ENCODE data around the gene P4HB.
A peak's percentile ranks its signal among the peaks of the same experiment; 100 is the strongest.

DNA sequence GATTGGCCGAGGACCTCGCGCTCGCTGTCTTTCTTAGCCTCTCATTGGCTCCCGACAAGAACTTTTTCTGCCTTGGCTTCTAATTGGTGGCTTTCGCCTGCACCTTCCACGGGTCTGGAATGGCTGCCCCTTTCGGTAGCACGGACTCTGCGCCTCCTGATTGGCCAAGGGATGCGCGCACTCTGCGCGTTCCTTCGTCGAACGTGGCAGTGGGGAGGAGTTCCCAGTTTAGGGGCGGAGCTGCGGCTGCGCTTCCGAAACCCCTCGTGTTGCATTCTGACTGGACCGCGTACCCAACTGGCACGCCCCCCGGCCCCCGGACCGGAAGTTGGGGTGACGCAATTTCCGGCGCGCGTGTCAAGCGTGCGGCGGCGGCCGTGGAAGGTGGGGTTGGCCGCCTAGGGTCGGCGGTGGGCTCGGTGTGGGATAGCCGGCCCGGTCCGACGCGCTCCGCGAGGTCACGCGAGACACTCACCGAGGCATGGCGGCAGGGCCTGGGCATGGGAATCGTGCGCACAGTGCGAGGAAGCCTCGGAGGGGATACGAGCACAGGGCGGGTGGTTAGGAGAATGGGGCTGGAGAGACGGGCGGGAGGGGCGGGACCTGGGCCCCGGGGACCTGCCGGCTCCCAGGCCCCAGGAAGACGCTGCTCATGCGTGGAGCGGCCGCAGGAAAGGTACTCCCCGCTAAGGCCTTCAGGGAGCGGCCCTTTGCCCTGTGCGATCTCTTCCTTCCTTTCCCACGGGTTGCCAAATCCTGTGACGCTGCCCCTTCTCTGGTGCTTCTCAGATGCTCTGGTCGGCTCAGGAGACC lies 627 bp upstream of the P4HB start:
- peak; percentile 96 to 99 for TF ChIP-seq POLR2A (IDR thresholded peaks at IDR 0.05)
- TF ChIP-seq, protein P1, sequence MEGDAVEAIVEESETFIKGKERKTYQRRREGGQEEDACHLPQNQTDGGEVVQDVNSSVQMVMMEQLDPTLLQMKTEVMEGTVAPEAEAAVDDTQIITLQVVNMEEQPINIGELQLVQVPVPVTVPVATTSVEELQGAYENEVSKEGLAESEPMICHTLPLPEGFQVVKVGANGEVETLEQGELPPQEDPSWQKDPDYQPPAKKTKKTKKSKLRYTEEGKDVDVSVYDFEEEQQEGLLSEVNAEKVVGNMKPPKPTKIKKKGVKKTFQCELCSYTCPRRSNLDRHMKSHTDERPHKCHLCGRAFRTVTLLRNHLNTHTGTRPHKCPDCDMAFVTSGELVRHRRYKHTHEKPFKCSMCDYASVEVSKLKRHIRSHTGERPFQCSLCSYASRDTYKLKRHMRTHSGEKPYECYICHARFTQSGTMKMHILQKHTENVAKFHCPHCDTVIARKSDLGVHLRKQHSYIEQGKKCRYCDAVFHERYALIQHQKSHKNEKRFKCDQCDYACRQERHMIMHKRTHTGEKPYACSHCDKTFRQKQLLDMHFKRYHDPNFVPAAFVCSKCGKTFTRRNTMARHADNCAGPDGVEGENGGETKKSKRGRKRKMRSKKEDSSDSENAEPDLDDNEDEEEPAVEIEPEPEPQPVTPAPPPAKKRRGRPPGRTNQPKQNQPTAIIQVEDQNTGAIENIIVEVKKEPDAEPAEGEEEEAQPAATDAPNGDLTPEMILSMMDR (IDR thresholded peaks at IDR 0.05) = peak in 3 of 5 experiments; percentile 10 to 96 (median 95)

All from tibial nerve (tissue), 3 donors.